CD4-positive, alpha-beta T cell (primary cell): ENCODE measurements around the gene CAMSAP2. TPM values are rescaled to one million over a fixed set of nuclear protein-coding genes. Genes with fewer than 3 reads are reported as not detected.
A peak's percentile ranks its signal among the peaks of the same experiment; 100 is the strongest.

Experiments
- ATAC-seq: fragments of 200-7000 bp; cut with Tn5 transposase; one replicate; pipeline ENCODE4 v1.10.0; 2022; ENCODE audit warnings: mild to moderate bottlenecking; ENCODE audit not compliant: poor library complexity
- CTCF ChIA-PET: fragments of 350-600 bp; sonication (Branson Sonifier 250); formaldehyde crosslinking; loops from one replicate; lab custom pipeline; 2021; ENCODE audit warnings: antibody characterized with exemption, inconsistent platforms; lab: Charles Lee
- POLR2A ChIA-PET: fragments of 350-600 bp; sonication (Branson Sonifier 250); formaldehyde crosslinking; loops from one replicate; lab custom pipeline; 2021; ENCODE audit warnings: antibody characterized with exemption, inconsistent platforms; lab: Charles Lee
- DNase-seq, 14 experiments: peaks; one replicate each; pipeline ENCODE4 v3.0.0-alpha.2; 2013 to 2020; ENCODE audit warnings: mixed read lengths in 2 of 14
- H3K27ac ChIP-seq, 2 donors: one replicate each; pipeline versions ENCODE4 v1.5.1 to v1.7.0; 2013; ENCODE audit warnings: low read length in 2 of 2, low read depth in 1 of 2, mild to moderate bottlenecking in 1 of 2
- H3K27me3 ChIP-seq, 2 experiments: 1 replicate in 1 of 2; 2 replicates in 1 of 2; pipeline versions ENCODE4 v1.6.1 to v1.7.0; 2013; ENCODE audit warnings: low read length in 2 of 2, control low read depth in 1 of 2, mild to moderate bottlenecking in 1 of 2, moderate library complexity in 1 of 2; ENCODE audit not compliant: insufficient read depth in 2 of 2, control insufficient read depth in 1 of 2
- H3K36me3 ChIP-seq: one replicate; pipeline ENCODE4 v1.6.1; 2013; ENCODE audit warnings: low read length, control low read depth; ENCODE audit not compliant: insufficient read depth
- H3K4me1 ChIP-seq: one replicate; pipeline ENCODE4 v1.6.1; 2013; ENCODE audit warnings: low read length, control low read depth; ENCODE audit not compliant: insufficient read depth
- H3K4me3 ChIP-seq: one replicate; pipeline ENCODE4 v1.5.1; 2013; ENCODE audit warnings: mild to moderate bottlenecking, low read length, moderate library complexity
- H3K9me3 ChIP-seq, 2 experiments: 1 replicate in 1 of 2; 2 replicates in 1 of 2; pipeline versions ENCODE4 v1.6.1 to v1.7.0; 2013; ENCODE audit warnings: low read length in 2 of 2, mild to moderate bottlenecking in 2 of 2, control low read depth in 1 of 2, moderate library complexity in 1 of 2; ENCODE audit not compliant: control insufficient read depth in 1 of 2, insufficient read depth in 1 of 2
- H3K27ac Mint-ChIP-seq: one replicate; pipeline ENCODE4 v1.8.0; 2020; ENCODE audit warnings: mixed read lengths
- H3K27me3 Mint-ChIP-seq: one replicate; pipeline ENCODE4 v1.8.0; 2021; ENCODE audit warnings: mixed read lengths
- H3K36me3 Mint-ChIP-seq: one replicate; pipeline ENCODE4 v1.8.0; 2021; ENCODE audit warnings: low read depth, mixed read lengths
- H3K4me1 Mint-ChIP-seq: one replicate; pipeline ENCODE4 v1.8.0; 2021; ENCODE audit warnings: low read depth, mixed read lengths
- H3K4me3 Mint-ChIP-seq: one replicate; pipeline ENCODE4 v1.8.0; 2020; ENCODE audit warnings: mild to moderate bottlenecking, mixed read lengths
- H3K9me3 Mint-ChIP-seq: one replicate; pipeline ENCODE4 v1.8.0; 2020; ENCODE audit warnings: mixed read lengths
- CTCF ChIP-seq: fragments of 200-600 bp; IDR thresholded peaks from one replicate; pipeline ENCODE4 v1.8.0; 2022; ENCODE audit warnings: antibody characterized with exemption, mild to moderate bottlenecking
- intact Hi-C, 2 experiments: fragments of 100-400 bp; cut with DNase I in 1 of 2; cut with micrococcal nuclease in 1 of 2; formaldehyde crosslinking; loops; one replicate each; pipeline versions ENCODE4 v1.15.1 to v1.9.0; 2023 to 2025; cut with DNase I, micrococcal nuclease
- total RNA-seq, 174 experiments: library from RNA in 2 of 174; stranded (reverse) in 2 of 174; gene quantifications; one replicate each; pipeline ENCODE4 v1.2.3 and lab custom pipeline; 2021 to 2026

CAMSAP2 gene
- total RNA-seq, 2 experiments from 2014 or later = 4.4 to 5.7 TPM

- ChIA-PET POLR2A (interaction anchor here (1.0 to 3.2 kb wide), 5 partner anchors 10 to 17 kb away, joined by 3 to 18 read pairs (median 8); no protein-coding TSS in a partner anchor), CTCF (interaction anchor here (1.3 to 1.4 kb wide), 2 partner anchors 10 to 11 kb away, joined by 3 to 4 read pairs; no protein-coding TSS in a partner anchor)
- Mint-ChIP-seq H3K27me3 (peaks cover 23% of the 10 kb centered on the region), H3K4me1 (peaks cover 42% of the 10 kb centered on the region), H3K27ac (peak overlapping the region; percentile 88), H3K4me3 (peak overlapping the region; percentile 69), H3K36me3 (no peaks in the 10 kb centered on the region), H3K9me3 (no peaks in the 10 kb centered on the region)
- Histone ChIP-seq H3K27ac (peak overlapping the region in 1 of 2 donors; percentile 53), H3K27me3 (peaks cover under 1 to 4% of the 10 kb centered on the region in 2 experiments), H3K4me3 (peak overlapping the region; percentile 1), H3K36me3 (no peaks in the 10 kb centered on the region), H3K9me3 (peaks cover 0 to 5% of the 10 kb centered on the region in 2 experiments), H3K4me1 (peaks cover 56% of the 10 kb centered on the region)
- no peak for TF ChIP-seq CTCF
- intact Hi-C loops = no loop called here
- DNase-seq (peak in 7 of 14 experiments; percentile 25 to 72 (median 45)), ATAC-seq (peak; percentile 72)
Observed at GRCh38 chr1:200877839-200878551, 139.3 kb downstream of the CAMSAP2 start.

- H3K4me3 Mint-ChIP-seq = no peak overlapping the region
- H3K27me3 Mint-ChIP-seq = peaks cover 8% of the 10 kb centered on the region
- DNase-seq = peak in 1 of 14 experiments; percentile 30
- no peaks in the 10 kb centered on the region for H3K36me3 ChIP-seq
- H3K27me3 ChIP-seq = no peaks in the 10 kb centered on the region
- no peak for TF ChIP-seq CTCF
- peaks cover 35% of the 10 kb centered on the region for H3K4me1 Mint-ChIP-seq
- H3K9me3 Mint-ChIP-seq = no peaks in the 10 kb centered on the region
- no peak overlapping the region for H3K4me3 ChIP-seq
- peak; percentile 7 for ATAC-seq
- H3K36me3 Mint-ChIP-seq = no peaks in the 10 kb centered on the region
- peaks cover 56% of the 10 kb centered on the region for H3K4me1 ChIP-seq
- H3K27ac Mint-ChIP-seq = no peak overlapping the region
- H3K9me3 ChIP-seq = no peaks in the 10 kb centered on the region
- CTCF ChIA-PET = no interaction called here
- POLR2A ChIA-PET = interaction anchor here (2.7 kb wide), 1 partner anchor 10 kb away, joined by 7 read pairs; no protein-coding TSS in a partner anchor
- intact Hi-C loops = no loop called here
- H3K27ac ChIP-seq = no peak overlapping the region
Observed at GRCh38 chr1:200880212-200880611, 141.5 kb downstream of the CAMSAP2 start.

- ATAC-seq (no peak), DNase-seq (no peak)
- H3K4me1 Mint-ChIP-seq = peaks cover 28% of the 10 kb centered on the region
- TF ChIP-seq CTCF = no peak
- H3K27ac Mint-ChIP-seq = peak overlapping the region; percentile 2
- no peak overlapping the region for H3K27ac ChIP-seq
- no peaks in the 10 kb centered on the region for H3K27me3 Mint-ChIP-seq
- POLR2A ChIA-PET = interaction anchor here (0.7 kb wide), 1 partner anchor 715 kb away, joined by 4 read pairs; no protein-coding TSS in a partner anchor
- H3K4me3 ChIP-seq = no peak overlapping the region
- no peaks in the 10 kb centered on the region for H3K36me3 ChIP-seq
- no peak overlapping the region for H3K4me3 Mint-ChIP-seq
- CTCF ChIA-PET = interaction anchor here (0.6 kb wide), 2 partner anchors 264 to 369 kb away, joined by 3 to 4 read pairs; no protein-coding TSS in a partner anchor
- H3K4me1 ChIP-seq = peaks cover 55% of the 10 kb centered on the region
- intact Hi-C loops = no loop called here
- no peaks in the 10 kb centered on the region for H3K9me3 Mint-ChIP-seq
- no peaks in the 10 kb centered on the region for H3K9me3 ChIP-seq
- no peaks in the 10 kb centered on the region for H3K36me3 Mint-ChIP-seq
- no peaks in the 10 kb centered on the region for H3K27me3 ChIP-seq
Observed at GRCh38 chr1:200883118-200883517, 144.4 kb downstream of the CAMSAP2 start.
